GM21576 (cell line): ENCODE measurements around the gene UBE2F.
"Not testable (repeated sequence)": the region's sequence is repeated elsewhere in the genome, so short reads cannot be mapped to it uniquely, and the experiment has no call there.

ENCODE experiments used
- ATAC-seq: cut with Tn5 transposase; IDR thresholded peaks from one replicate; pipeline ENCODE4 v1.9.1; 2021; ENCODE audit warnings: mild to moderate bottlenecking, moderate library complexity; ENCODE audit not compliant: unreplicated experiment

The UBE2F gene

GRCh38 chr2:237943395-237944094, 23.3 kb upstream of the UBE2F start:
- no peak for ATAC-seq

- no peak for ATAC-seq
These were observed 22.5 kb upstream of the UBE2F start for GRCh38 chr2:237944302-237944701.

- ATAC-seq, result no peak
These were observed 20.4 kb upstream of the UBE2F start for GRCh38 chr2:237946423-237946822.

- ATAC-seq, result not testable (repeated sequence)
These were observed 15.5 kb upstream of the UBE2F start for GRCh38 chr2:237951354-237951753.

GRCh38 chr2:237951878-237952277, 14.9 kb upstream of the UBE2F start:
- ATAC-seq, result no peak

GRCh38 chr2:237952851-237953250, 14.0 kb upstream of the UBE2F start:
- ATAC-seq, result no peak

GRCh38 chr2:237955640-237956401, 11.0 kb upstream of the UBE2F start:
- no peak for ATAC-seq

- no peak for ATAC-seq
These were observed 10.4 kb upstream of the UBE2F start for GRCh38 chr2:237956402-237956736.

- ATAC-seq, result no peak
These were observed 5.2 kb upstream of the UBE2F start for GRCh38 chr2:237961637-237962036.

- no peak for ATAC-seq
These were observed 4.3 kb upstream of the UBE2F start for GRCh38 chr2:237962432-237963084.

GRCh38 chr2:237963490-237963991, 3.3 kb upstream of the UBE2F start:
- not testable (repeated sequence) for ATAC-seq

- no peak for ATAC-seq
These were observed 2.6 kb upstream of the UBE2F start for GRCh38 chr2:237964194-237964577.

GRCh38 chr2:237964578-237965404, 2.0 kb upstream of the UBE2F start:
- no peak for ATAC-seq

- not testable (repeated sequence) for ATAC-seq
These were observed 970 bp upstream of the UBE2F start for GRCh38 chr2:237965844-237966243.

- no peak for ATAC-seq
These were observed 607 bp upstream of the UBE2F start for GRCh38 chr2:237966250-237966564.

- no peak for ATAC-seq
These were observed 693 bp downstream of the UBE2F start for GRCh38 chr2:237967463-237967951.

GRCh38 chr2:237968048-237968862, 1.4 kb downstream of the UBE2F start:
- ATAC-seq, result peak; percentile 50

- ATAC-seq, result no peak
These were observed 4.8 kb downstream of the UBE2F start for GRCh38 chr2:237971661-237972060.

GRCh38 chr2:237972211-237972610, 5.4 kb downstream of the UBE2F start:
- no peak for ATAC-seq

GRCh38 chr2:237972936-237973335, 6.1 kb downstream of the UBE2F start:
- ATAC-seq, result no peak
